C4-2B (cell line): ENCODE data around the gene STEAP1.

Source experiments
- ZFX ChIP-seq: fragments of 450-650 bp; IDR thresholded peaks from 2 replicates; pipeline ENCODE4 v1.6.1; 2017
- TF ChIP-seq, protein P1 (sequence below): fragments of 450-650 bp; conservative IDR thresholded peaks from 2 replicates; pipeline ENCODE4 v1.5.1; 2017; ENCODE audit warnings: mild to moderate bottlenecking

GRCh38 chr7:90178166-90178565, 23.9 kb downstream of the STEAP1 start:
- TF ChIP-seq, protein P1, sequence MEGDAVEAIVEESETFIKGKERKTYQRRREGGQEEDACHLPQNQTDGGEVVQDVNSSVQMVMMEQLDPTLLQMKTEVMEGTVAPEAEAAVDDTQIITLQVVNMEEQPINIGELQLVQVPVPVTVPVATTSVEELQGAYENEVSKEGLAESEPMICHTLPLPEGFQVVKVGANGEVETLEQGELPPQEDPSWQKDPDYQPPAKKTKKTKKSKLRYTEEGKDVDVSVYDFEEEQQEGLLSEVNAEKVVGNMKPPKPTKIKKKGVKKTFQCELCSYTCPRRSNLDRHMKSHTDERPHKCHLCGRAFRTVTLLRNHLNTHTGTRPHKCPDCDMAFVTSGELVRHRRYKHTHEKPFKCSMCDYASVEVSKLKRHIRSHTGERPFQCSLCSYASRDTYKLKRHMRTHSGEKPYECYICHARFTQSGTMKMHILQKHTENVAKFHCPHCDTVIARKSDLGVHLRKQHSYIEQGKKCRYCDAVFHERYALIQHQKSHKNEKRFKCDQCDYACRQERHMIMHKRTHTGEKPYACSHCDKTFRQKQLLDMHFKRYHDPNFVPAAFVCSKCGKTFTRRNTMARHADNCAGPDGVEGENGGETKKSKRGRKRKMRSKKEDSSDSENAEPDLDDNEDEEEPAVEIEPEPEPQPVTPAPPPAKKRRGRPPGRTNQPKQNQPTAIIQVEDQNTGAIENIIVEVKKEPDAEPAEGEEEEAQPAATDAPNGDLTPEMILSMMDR, result no peak
- TF ChIP-seq ZFX, result no peak
